ENCODE data around the gene COG3. TPM values are rescaled to one million over a fixed set of nuclear protein-coding genes. Genes with fewer than 3 reads are reported as not detected.

The COG3 gene
- total RNA-seq, 2 experiments from 2014 or later, result 22.3 to 28.9 TPM

DNA sequence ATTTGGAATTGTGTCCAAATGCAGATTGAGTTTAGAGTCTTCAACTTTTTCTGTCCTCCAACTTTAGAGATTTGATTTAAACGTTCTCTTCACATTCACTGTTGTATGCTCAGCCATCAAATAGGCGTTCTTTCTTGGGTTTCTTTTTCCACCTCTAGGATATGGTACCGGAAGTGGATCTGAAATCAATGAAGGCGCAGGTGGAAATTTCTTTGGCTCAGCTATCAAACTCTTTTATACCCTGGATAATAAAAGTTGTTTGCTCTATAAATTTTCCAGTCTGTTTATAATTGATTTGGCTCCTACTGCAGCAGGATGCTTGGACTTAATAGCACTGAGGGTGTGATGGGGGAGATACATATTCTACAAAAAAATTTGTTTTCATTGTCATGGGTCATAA, 1.6 kb downstream of the COG3 start:
- CTCF ChIA-PET (ENCODE audit: unreplicated experiment), result no interaction called here
- peaks cover 23% of the 10 kb centered on the region for H3K4me1 ChIP-seq (ENCODE audit: insufficient read depth, low read length, poor library complexity, severe bottlenecking)
- no peak overlapping the region for H3K27ac ChIP-seq (ENCODE audit: low read depth, low read length, poor library complexity, severe bottlenecking)

DNA sequence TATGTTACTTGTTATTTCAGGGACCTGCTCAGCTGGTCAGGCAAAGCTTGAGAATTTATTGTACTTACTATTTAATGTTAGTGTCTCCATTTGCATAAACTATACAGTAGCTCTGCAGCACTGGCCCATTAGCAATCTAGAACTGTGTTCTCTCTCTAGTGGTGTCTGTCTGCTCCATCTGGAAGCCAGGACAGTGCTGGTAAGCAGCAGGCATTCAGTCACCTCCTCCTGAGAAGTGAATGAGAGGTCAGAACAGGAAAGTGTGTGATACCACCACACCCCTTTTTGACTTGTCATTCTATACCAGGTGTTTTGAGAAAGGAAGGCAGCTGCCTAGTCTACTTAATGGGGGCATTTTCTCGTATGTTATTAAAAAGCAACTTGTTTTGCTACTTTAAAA, 3.9 kb downstream of the COG3 start:
- no peaks in the 10 kb centered on the region for H3K9me2 ChIP-seq (ENCODE audit: insufficient read depth, low read length)
- no peak overlapping the region for H3K4me3 ChIP-seq (ENCODE audit: low read depth, low read length, poor library complexity, severe bottlenecking)
- CTCF ChIA-PET (ENCODE audit: unreplicated experiment), result interaction anchor here (1.0 kb wide), 1 partner anchor 8 kb away, joined by 3 read pairs; no protein-coding TSS in a partner anchor
- intact Hi-C loops (cut with micrococcal nuclease; ENCODE audit: unreplicated experiment), result no loop called here
- peaks cover 6% of the 10 kb centered on the region; the same call in 1 of the 2 replicates for H3K9me3 ChIP-seq (ENCODE audit: low read length)
- peaks cover 10% of the 10 kb centered on the region; the same call in 1 of the 2 replicates for H3K36me3 ChIP-seq (ENCODE audit: insufficient read depth, low read length)
- DNase-seq (ENCODE audit: low spot score), result peak; percentile 7
- H3K27ac ChIP-seq (ENCODE audit: low read depth, low read length, poor library complexity, severe bottlenecking), result no peak overlapping the region
- no peak overlapping the region for H2AFZ ChIP-seq (ENCODE audit: low read length)
- H3K4me2 ChIP-seq (ENCODE audit: low read length), result no peak overlapping the region; the same call in 1 of the 2 replicates
- H3K79me2 ChIP-seq (ENCODE audit: insufficient read depth, low read depth, low read length), result peaks cover 62% of the 10 kb centered on the region; the same call in 1 of the 2 replicates
- no TSS peak for BruUV-seq (replicated peaks)
- no peak for TF ChIP-seq EZH2phosphoT487 (IDR thresholded peaks at IDR 0.05; ENCODE audit: borderline replicate concordance, low read depth, low read length)
- TF ChIP-seq, protein P1, sequence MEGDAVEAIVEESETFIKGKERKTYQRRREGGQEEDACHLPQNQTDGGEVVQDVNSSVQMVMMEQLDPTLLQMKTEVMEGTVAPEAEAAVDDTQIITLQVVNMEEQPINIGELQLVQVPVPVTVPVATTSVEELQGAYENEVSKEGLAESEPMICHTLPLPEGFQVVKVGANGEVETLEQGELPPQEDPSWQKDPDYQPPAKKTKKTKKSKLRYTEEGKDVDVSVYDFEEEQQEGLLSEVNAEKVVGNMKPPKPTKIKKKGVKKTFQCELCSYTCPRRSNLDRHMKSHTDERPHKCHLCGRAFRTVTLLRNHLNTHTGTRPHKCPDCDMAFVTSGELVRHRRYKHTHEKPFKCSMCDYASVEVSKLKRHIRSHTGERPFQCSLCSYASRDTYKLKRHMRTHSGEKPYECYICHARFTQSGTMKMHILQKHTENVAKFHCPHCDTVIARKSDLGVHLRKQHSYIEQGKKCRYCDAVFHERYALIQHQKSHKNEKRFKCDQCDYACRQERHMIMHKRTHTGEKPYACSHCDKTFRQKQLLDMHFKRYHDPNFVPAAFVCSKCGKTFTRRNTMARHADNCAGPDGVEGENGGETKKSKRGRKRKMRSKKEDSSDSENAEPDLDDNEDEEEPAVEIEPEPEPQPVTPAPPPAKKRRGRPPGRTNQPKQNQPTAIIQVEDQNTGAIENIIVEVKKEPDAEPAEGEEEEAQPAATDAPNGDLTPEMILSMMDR (conservative IDR thresholded peaks at IDR 0.05; ENCODE audit: low read length), result no peak
- H3K4me1 ChIP-seq (ENCODE audit: insufficient read depth, low read length, poor library complexity, severe bottlenecking), result peaks cover 20% of the 10 kb centered on the region
- POLR2A ChIA-PET, result no interaction called here
- no peaks in the 10 kb centered on the region for H4K20me1 ChIP-seq (ENCODE audit: insufficient read depth, low read length)

More for the DNA sequence above, 1.6 kb downstream of the COG3 start:
- TF ChIP-seq EZH2phosphoT487 (IDR thresholded peaks at IDR 0.05; ENCODE audit: borderline replicate concordance, low read depth, low read length), result no peak
- TF ChIP-seq, protein P1 (conservative IDR thresholded peaks at IDR 0.05; ENCODE audit: low read length), result no peak
- Histone ChIP-seq H3K9me2 (ENCODE audit: insufficient read depth, low read length) (no peaks in the 10 kb centered on the region), H4K20me1 (ENCODE audit: insufficient read depth, low read length) (no peaks in the 10 kb centered on the region), H3K79me2 (ENCODE audit: insufficient read depth, low read depth, low read length) (peaks cover 55% of the 10 kb centered on the region; the same call in 1 of the 2 replicates), H3K9me3 (ENCODE audit: low read length) (peaks cover 6% of the 10 kb centered on the region; the same call in 1 of the 2 replicates), H3K4me2 (ENCODE audit: low read length) (peak overlapping the region; percentile 92; the same call in 1 of the 2 replicates), H3K36me3 (ENCODE audit: insufficient read depth, low read length) (peaks cover 8% of the 10 kb centered on the region; the same call in 1 of the 2 replicates), H2AFZ (ENCODE audit: low read length) (no peak overlapping the region), H3K4me3 (ENCODE audit: low read depth, low read length, poor library complexity, severe bottlenecking) (no peak overlapping the region)
- POLR2A ChIA-PET, result interaction anchor here (1.0 kb wide), 1 partner anchor 11 kb away, joined by 3 read pairs; no protein-coding TSS in a partner anchor
- no TSS peak for BruUV-seq (replicated peaks)
- intact Hi-C loops (cut with micrococcal nuclease; ENCODE audit: unreplicated experiment), result no loop called here
- DNase-seq (ENCODE audit: low spot score), result no peak

DNA sequence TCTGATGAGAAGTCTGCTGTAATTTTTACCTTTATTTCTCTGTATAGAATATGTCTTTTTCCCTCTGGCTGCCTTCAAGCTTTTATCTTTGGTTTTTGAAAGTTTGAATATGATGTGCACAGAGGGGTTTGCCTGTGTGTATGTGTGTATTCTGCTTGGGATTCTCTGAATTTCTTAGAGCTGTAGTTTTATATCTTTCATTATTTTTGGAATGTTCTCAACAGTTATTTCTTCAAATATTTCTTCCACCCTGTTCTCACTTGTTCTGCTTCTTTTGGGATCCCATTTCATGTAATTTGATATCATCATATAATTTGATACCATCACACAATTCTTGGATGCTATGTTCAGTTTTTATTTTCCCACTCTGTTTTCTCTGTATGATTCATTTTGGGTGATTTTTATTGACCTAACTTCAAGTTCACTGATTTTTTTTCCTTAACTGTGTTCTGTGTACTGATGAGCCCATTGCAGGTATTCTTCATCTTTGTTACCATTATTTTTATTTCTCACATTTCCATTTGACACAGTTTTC, 7.5 kb downstream of the COG3 start:
- no TSS peak for BruUV-seq (replicated peaks)
- Histone ChIP-seq H3K4me2 (ENCODE audit: low read length) (no peak overlapping the region), H3K9me2 (ENCODE audit: insufficient read depth, low read length) (no peaks in the 10 kb centered on the region), H3K9me3 (ENCODE audit: low read length) (peaks cover 6% of the 10 kb centered on the region; the same call in 1 of the 2 replicates), H2AFZ (ENCODE audit: low read length) (no peak overlapping the region), H3K4me3 (ENCODE audit: low read depth, low read length, poor library complexity, severe bottlenecking) (no peak overlapping the region), H3K36me3 (ENCODE audit: insufficient read depth, low read length) (peaks cover 16% of the 10 kb centered on the region; the same call in 1 of the 2 replicates), H4K20me1 (ENCODE audit: insufficient read depth, low read length) (no peaks in the 10 kb centered on the region), H3K79me2 (ENCODE audit: insufficient read depth, low read depth, low read length) (peaks cover 45% of the 10 kb centered on the region; the same call in 1 of the 2 replicates), H3K4me1 (ENCODE audit: insufficient read depth, low read length, poor library complexity, severe bottlenecking) (peaks cover 12% of the 10 kb centered on the region), H3K27ac (ENCODE audit: low read depth, low read length, poor library complexity, severe bottlenecking) (no peak overlapping the region)
- TF ChIP-seq, protein P1 (conservative IDR thresholded peaks at IDR 0.05; ENCODE audit: low read length), result no peak
- no peak for TF ChIP-seq EZH2phosphoT487 (IDR thresholded peaks at IDR 0.05; ENCODE audit: borderline replicate concordance, low read depth, low read length)
- no peak for DNase-seq (ENCODE audit: low spot score)
- intact Hi-C loops (cut with micrococcal nuclease; ENCODE audit: unreplicated experiment), result no loop called here
- ChIA-PET POLR2A (interaction anchor here (0.6 to 1.4 kb wide), 3 partner anchors 11 to 717 kb away, joined by 3 read pairs; no protein-coding TSS in a partner anchor), CTCF (ENCODE audit: unreplicated experiment) (no interaction called here)
